Endodermal cell (in vitro differentiated cells): ENCODE results near the gene KREMEN1. TPM values are rescaled to one million over a fixed set of nuclear protein-coding genes. Genes with fewer than 3 reads are reported as not detected.

Source experiments
- DNase-seq: peaks from one replicate; pipeline ENCODE4 v3.0.0-alpha.2; 2017
- H3K27ac ChIP-seq: 2 replicates; pipeline ENCODE4 v1.5.1; 2013; ENCODE audit warnings: mild to moderate bottlenecking, low read depth, low read length, moderate library complexity
- H3K27me3 ChIP-seq: 2 replicates; pipeline ENCODE4 v1.6.1; 2013; ENCODE audit warnings: mild to moderate bottlenecking, low read length, moderate library complexity; ENCODE audit not compliant: insufficient read depth, control insufficient read depth, poor library complexity, severe bottlenecking
- H3K36me3 ChIP-seq: 2 replicates; pipeline ENCODE4 v1.7.0; 2013; ENCODE audit warnings: mild to moderate bottlenecking, low read length, moderate library complexity; ENCODE audit not compliant: control insufficient read depth, insufficient read depth
- H3K4me1 ChIP-seq: one replicate; pipeline ENCODE4 v1.7.0; 2013; ENCODE audit warnings: low read length; ENCODE audit not compliant: control insufficient read depth, insufficient read depth
- H3K4me3 ChIP-seq: 2 replicates; pipeline ENCODE4 v1.5.1; 2013; ENCODE audit warnings: mild to moderate bottlenecking, low read length, moderate library complexity
- H3K9ac ChIP-seq: 2 replicates; pipeline ENCODE4 v1.6.1; 2013; ENCODE audit warnings: mild to moderate bottlenecking, low read length, moderate library complexity; ENCODE audit not compliant: poor library complexity, severe bottlenecking; ENCODE audit errors: extremely low read depth
- H3K9me3 ChIP-seq: 2 replicates; pipeline ENCODE4 v1.6.1; 2013; ENCODE audit warnings: mild to moderate bottlenecking, low read length, moderate library complexity; ENCODE audit not compliant: control insufficient read depth
- H3K27ac Mint-ChIP-seq: 2 replicates; pipeline ENCODE4 v1.8.0; 2020; ENCODE audit warnings: mixed read lengths
- H3K27me3 Mint-ChIP-seq: 2 replicates; pipeline ENCODE4 v1.8.0; 2021; ENCODE audit warnings: mild to moderate bottlenecking, mixed read lengths; ENCODE audit not compliant: insufficient read depth
- H3K36me3 Mint-ChIP-seq: 2 replicates; pipeline ENCODE4 v1.8.0; 2020; ENCODE audit warnings: low read depth, mixed read lengths
- H3K4me1 Mint-ChIP-seq: 2 replicates; pipeline ENCODE4 v1.8.0; 2020; ENCODE audit warnings: mixed read lengths
- H3K4me3 Mint-ChIP-seq: 2 replicates; pipeline ENCODE4 v1.8.0; 2020; ENCODE audit warnings: mild to moderate bottlenecking, moderate library complexity, mixed read lengths
- H3K9me3 Mint-ChIP-seq: 2 replicates; pipeline ENCODE4 v1.8.0; 2020; ENCODE audit warnings: mild to moderate bottlenecking, mixed read lengths
- WGBS, 2 experiments: methylation state at CpG; one replicate each; pipeline versions ENCODE4 v1.1.5 to v1.1.7; 2013; ENCODE audit warnings: missing lambda C conversion rate in 2 of 2, mixed read lengths in 1 of 2; ENCODE audit not compliant: insufficient coverage in 1 of 2, insufficient read length in 1 of 2; 5-methylcytosine and 5-hydroxymethylcytosine counted together
- long read RNA-seq, 4 experiments: library from polyadenylated mRNA in 2 of 4; library from RNA in 1 of 4; library from capped mRNA in 1 of 4; stranded (forward) in 3 of 4; unstranded in 1 of 4; transcript quantifications; one replicate each; pipeline ENCODE4 v2.0.0, GENCODE V29; 2020 to 2021; ENCODE audit warnings: inconsistent platforms in 1 of 4
- polyA plus RNA-seq, 2 experiments: library from polyadenylated mRNA; stranded (reverse); fragments of 50-300 nt; gene quantifications; one replicate each; pipeline ENCODE4 v1.2.3, GENCODE V29; 2013
- total RNA-seq, 2 donors: library from RNA; stranded (reverse); fragmentation: NEBNext Ultra II Directional in 1 of 2; extraction: Animal tissue kit (Norgen Biotek cat#: 25700) in 1 of 2; gene quantifications; 2 replicates in 1 of 2; 3 replicates in 1 of 2; pipeline ENCODE4 v1.2.1, GENCODE V29; 2021
- TF ChIP-seq, protein P1 (sequence below): fragments of 200-600 bp; sonication (generic); conservative IDR thresholded peaks from 2 replicates; pipeline ENCODE4 v1.5.0; 2021; ENCODE audit warnings: antibody characterized with exemption, mild to moderate bottlenecking

KREMEN1 gene, protein sequence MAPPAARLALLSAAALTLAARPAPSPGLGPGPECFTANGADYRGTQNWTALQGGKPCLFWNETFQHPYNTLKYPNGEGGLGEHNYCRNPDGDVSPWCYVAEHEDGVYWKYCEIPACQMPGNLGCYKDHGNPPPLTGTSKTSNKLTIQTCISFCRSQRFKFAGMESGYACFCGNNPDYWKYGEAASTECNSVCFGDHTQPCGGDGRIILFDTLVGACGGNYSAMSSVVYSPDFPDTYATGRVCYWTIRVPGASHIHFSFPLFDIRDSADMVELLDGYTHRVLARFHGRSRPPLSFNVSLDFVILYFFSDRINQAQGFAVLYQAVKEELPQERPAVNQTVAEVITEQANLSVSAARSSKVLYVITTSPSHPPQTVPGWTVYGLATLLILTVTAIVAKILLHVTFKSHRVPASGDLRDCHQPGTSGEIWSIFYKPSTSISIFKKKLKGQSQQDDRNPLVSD
- 1 to 10 TPM; 6.2 to 7.5 TPM for total RNA-seq
- 18.1 TPM for polyA plus RNA-seq (2013, experiment 1 of 2)
- 17.0 TPM for polyA plus RNA-seq (2013, experiment 2 of 2)
- long read RNA-seq, experiment 1, partial matches to known transcripts = 0 of 2 reads
- long read RNA-seq, experiment 1, other reads (novel, unspliced or antisense) = 2 of 2 reads
- long read RNA-seq, experiment 2, full-length matches to known transcripts = 7 of 14 reads
- long read RNA-seq, experiment 2, partial matches to known transcripts = 0 of 14 reads
- long read RNA-seq, experiment 2, other reads (novel, unspliced or antisense) = 7 of 14 reads
- long read RNA-seq, experiment 3, partial matches to known transcripts = 2 of 8 reads
- long read RNA-seq, experiment 3, other reads (novel, unspliced or antisense) = 6 of 8 reads
- long read RNA-seq, experiment 4 = 0 reads

DNA sequence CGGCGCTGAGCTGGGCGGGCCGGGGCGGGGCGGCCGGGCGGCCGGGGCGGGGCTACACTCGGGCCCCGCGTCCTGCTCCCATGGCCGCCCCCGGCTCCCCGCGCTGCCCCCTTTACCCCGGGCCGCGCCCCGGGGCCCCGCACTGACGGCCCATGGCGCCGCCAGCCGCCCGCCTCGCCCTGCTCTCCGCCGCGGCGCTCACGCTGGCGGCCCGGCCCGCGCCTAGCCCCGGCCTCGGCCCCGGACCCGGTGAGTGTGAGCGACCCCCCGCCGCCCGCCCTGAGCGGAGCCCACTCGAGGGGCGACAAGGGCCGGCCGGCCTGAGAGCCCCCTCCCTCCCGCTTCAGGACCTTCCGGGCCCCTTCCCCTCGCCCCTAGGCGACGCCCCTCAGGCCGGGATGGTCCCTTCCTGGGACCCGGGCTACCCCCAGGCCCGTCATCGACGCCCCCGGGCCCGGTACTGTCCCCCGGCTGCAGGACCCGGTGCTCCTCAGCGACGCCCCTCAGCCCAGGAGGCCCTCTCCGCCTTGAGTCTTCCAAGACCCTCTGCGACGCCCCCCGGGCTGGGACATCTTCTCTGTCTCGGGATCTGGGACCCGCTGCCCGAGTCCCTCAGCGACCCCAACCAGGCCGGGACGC lies at the start of gene KREMEN1:
Gene KREMEN1, plus strand, starts transcription at position 57 of the 639 bp plus-strand sequence. Its CDS starts 96 bp downstream, at position 153.
- H3K27me3 ChIP-seq = peaks cover 60% of the 10 kb centered on the region
- Mint-ChIP-seq H3K36me3 (no peaks in the 10 kb centered on the region), H3K4me3 (peak within 1 kb of the TSS; percentile 65), H3K9me3 (no peaks in the 10 kb centered on the region), H3K4me1 (peaks cover 19% of the 10 kb centered on the region), H3K27ac (no peak within 1 kb of the TSS), H3K27me3 (peaks cover 56% of the 10 kb centered on the region)
- no peaks in the 10 kb centered on the region for H3K9me3 ChIP-seq
- H3K9ac ChIP-seq = no peak within 1 kb of the TSS
- DNase-seq = peak; percentile 76
- H3K27ac ChIP-seq = no peak within 1 kb of the TSS
- H3K4me3 ChIP-seq = peak within 1 kb of the TSS; percentile 78
- H3K4me1 ChIP-seq = no peaks in the 10 kb centered on the region
- H3K36me3 ChIP-seq = no peaks in the 10 kb centered on the region
- WGBS, 2 experiments = 0% methylated on average over 74 of the region's 76 CpGs; no CpG with 5 or more reads in 1 of the 2 experiments
- TF ChIP-seq, protein P1, sequence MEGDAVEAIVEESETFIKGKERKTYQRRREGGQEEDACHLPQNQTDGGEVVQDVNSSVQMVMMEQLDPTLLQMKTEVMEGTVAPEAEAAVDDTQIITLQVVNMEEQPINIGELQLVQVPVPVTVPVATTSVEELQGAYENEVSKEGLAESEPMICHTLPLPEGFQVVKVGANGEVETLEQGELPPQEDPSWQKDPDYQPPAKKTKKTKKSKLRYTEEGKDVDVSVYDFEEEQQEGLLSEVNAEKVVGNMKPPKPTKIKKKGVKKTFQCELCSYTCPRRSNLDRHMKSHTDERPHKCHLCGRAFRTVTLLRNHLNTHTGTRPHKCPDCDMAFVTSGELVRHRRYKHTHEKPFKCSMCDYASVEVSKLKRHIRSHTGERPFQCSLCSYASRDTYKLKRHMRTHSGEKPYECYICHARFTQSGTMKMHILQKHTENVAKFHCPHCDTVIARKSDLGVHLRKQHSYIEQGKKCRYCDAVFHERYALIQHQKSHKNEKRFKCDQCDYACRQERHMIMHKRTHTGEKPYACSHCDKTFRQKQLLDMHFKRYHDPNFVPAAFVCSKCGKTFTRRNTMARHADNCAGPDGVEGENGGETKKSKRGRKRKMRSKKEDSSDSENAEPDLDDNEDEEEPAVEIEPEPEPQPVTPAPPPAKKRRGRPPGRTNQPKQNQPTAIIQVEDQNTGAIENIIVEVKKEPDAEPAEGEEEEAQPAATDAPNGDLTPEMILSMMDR = no peak

DNA sequence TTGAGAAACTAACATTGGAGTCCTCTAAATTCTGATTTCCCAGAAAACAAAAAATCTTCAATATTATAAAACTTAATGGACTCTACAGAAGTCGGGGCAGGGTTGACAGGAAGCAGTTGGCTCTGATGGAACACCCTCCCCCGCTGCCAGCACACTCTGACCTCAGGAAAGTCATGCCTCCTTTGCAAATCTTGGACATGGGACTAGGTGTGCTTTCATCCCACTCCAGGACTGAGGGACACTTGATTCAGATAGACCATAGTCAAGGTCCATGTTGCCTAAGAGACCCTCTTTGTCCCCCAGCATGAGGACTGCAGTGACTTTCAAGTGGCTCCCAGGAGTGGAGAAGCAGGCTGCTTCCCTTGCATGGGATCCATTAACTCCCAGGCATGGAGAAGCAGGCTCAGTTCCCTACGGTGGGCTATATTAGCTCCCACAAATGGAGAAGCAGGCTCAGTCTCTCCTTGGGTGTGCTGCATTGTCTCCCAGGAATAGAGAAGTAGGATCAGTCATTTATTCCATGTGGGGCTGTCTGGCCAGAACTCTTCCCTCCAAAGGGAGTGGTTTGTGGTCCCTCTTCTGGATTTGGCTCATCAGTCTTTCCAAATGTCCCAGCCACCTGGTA lies 49.6 kb upstream of the KREMEN1 start:
- H3K27ac ChIP-seq = peak overlapping the region; percentile 32
- Mint-ChIP-seq H3K36me3 (peaks cover 17% of the 10 kb centered on the region), H3K9me3 (peaks cover 2% of the 10 kb centered on the region), H3K27ac (peak overlapping the region; percentile 6), H3K4me3 (no peak overlapping the region), H3K4me1 (peaks cover 14% of the 10 kb centered on the region), H3K27me3 (no peaks in the 10 kb centered on the region)
- H3K36me3 ChIP-seq = no peaks in the 10 kb centered on the region
- WGBS, 2 experiments = 71 to 87% methylated on average over 3 of the region's 3 CpGs
- H3K27me3 ChIP-seq = no peaks in the 10 kb centered on the region
- no peaks in the 10 kb centered on the region for H3K4me1 ChIP-seq
- no peak for DNase-seq
- TF ChIP-seq, protein P1 = no peak
- H3K9me3 ChIP-seq = peaks cover 4% of the 10 kb centered on the region
- H3K9ac ChIP-seq = no peak overlapping the region
- no peak overlapping the region for H3K4me3 ChIP-seq

DNA sequence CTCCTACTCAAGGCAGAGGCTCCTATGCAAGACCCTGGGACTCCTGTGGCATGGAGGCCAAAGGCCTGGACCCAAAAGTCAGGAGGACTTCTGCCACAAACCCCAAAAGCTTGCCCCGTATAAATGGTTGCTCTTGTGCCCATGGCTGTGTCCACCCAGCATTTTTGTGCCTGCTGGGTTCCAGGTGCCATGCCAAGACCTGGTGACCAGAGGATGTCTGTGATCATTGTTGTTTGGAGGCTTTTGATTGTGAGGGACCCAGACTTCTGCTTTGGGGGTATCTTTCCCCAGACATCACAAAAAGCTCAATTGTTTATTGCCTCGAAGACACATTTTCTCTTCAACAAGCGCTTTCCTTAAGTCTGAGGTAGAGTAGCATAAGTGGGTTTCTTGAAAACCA lies 46.3 kb upstream of the KREMEN1 start:
- TF ChIP-seq, protein P1 = no peak
- 90 to 95% methylated on average over 2 to 3 of the region's 3 CpGs for WGBS, 2 experiments
- Histone ChIP-seq H3K36me3 (no peaks in the 10 kb centered on the region), H3K27ac (no peak overlapping the region), H3K4me3 (no peak overlapping the region), H3K4me1 (peaks cover 12% of the 10 kb centered on the region), H3K9me3 (no peaks in the 10 kb centered on the region), H3K27me3 (no peaks in the 10 kb centered on the region), H3K9ac (no peak overlapping the region)
- H3K4me3 Mint-ChIP-seq = no peak overlapping the region
- no peaks in the 10 kb centered on the region for H3K27me3 Mint-ChIP-seq
- peaks cover 9% of the 10 kb centered on the region for H3K36me3 Mint-ChIP-seq
- H3K4me1 Mint-ChIP-seq = peaks cover 34% of the 10 kb centered on the region
- DNase-seq = no peak
- H3K27ac Mint-ChIP-seq = no peak overlapping the region
- no peaks in the 10 kb centered on the region for H3K9me3 Mint-ChIP-seq
